ENCODE data around the gene METTL25B. TPM values are rescaled to one million over a fixed set of nuclear protein-coding genes. Genes with fewer than 3 reads are reported as not detected.

METTL25B gene
- total and polyA plus RNA-seq, 4 donors: 6.9 to 13.5 (median 11.5) TPM

GRCh38 chr1:156767101-156767878, 39.0 kb downstream of the METTL25B start, which contains the start of gene PRCC:
TSS of gene PRCC (plus strand) at chr1:156767535. CDS start at chr1:156767772, 237 bp downstream.
- Histone ChIP-seq H3K27ac (ENCODE audit: low read depth in 1 of 2, low read length in 2 of 2) (peak within 1 kb of the TSS; percentile 83 to 92), H3K36me3 (ENCODE audit: control insufficient read depth in 4 of 4, insufficient read depth in 3 of 4, low read depth in 1 of 4, low read length in 3 of 4) (peaks cover 0 to 4% (median under 1%) of the 10 kb centered on the region in 4 donors), H3K9me3 (ENCODE audit: control insufficient read depth in 4 of 4, low read length in 3 of 4) (no peaks in the 10 kb centered on the region), H3K27me3 (ENCODE audit: control insufficient read depth in 4 of 4, insufficient read depth in 4 of 4, low read length in 3 of 4) (no peaks in the 10 kb centered on the region), H3K4me1 (ENCODE audit: control insufficient read depth in 4 of 4, insufficient read depth in 4 of 4, low read length in 3 of 4) (peaks cover 3 to 28% (median 26%) of the 10 kb centered on the region in 4 donors), H3K9ac (ENCODE audit: low read depth in 1 of 2, low read length in 2 of 2) (peak within 1 kb of the TSS; percentile 95 to 98), H3K4me3 (ENCODE audit: low read depth in 1 of 3, low read length in 3 of 3) (peak within 1 kb of the TSS; percentile 76 to 98 (median 92))
- peak; percentile 95 for DNase-seq (ENCODE audit: low spot score)
- WGBS: under 1% methylated on average over 50 of the region's 50 CpGs
- TF ChIP-seq HNF4G (IDR thresholded peaks at IDR 0.05) (peak; percentile 52), HNF4A (conservative IDR thresholded peaks at IDR 0.05) (peak; percentile 50 to 83), ZBTB33 (IDR thresholded peaks at IDR 0.05) (peak; percentile 96), CTCF (IDR thresholded peaks at IDR 0.05; ENCODE audit: low read depth, low read length, missing input control) (no peak), NR2F2 (IDR thresholded peaks at IDR 0.05) (peak; percentile 60), MAX (IDR thresholded peaks at IDR 0.05) (peak; percentile 87), EGR1 (IDR thresholded peaks at IDR 0.05; ENCODE audit: low read depth in 2 of 2) (peak; percentile 48 to 64), TAF1 (conservative IDR thresholded peaks at IDR 0.05) (peak; percentile 40), YY1 (IDR thresholded peaks at IDR 0.05) (peak; percentile 99), FOXA1 (IDR thresholded peaks at IDR 0.05) (peak; percentile 69), SP1 (IDR thresholded peaks at IDR 0.05) (peak; percentile 89), REST (IDR thresholded peaks at IDR 0.05) (peak; percentile 77), GABPA (IDR thresholded peaks at IDR 0.05 in 1 of 2, conservative IDR thresholded peaks at IDR 0.05 in 1 of 2) (peak; percentile 51 to 96), ATF3 (IDR thresholded peaks at IDR 0.05) (peak; percentile 57), FOXA2 (IDR thresholded peaks at IDR 0.05) (peak; percentile 32), JUND (IDR thresholded peaks at IDR 0.05) (peak; percentile 82 to 94), RXRA (IDR thresholded peaks at IDR 0.05) (peak; percentile 61 to 78), RAD21 (IDR thresholded peaks at IDR 0.05) (peak; percentile 59 to 69)

All from liver (tissue), 9 donors.